ENCODE data around the gene AUTS2. TPM values are rescaled to one million over a fixed set of nuclear protein-coding genes. Genes with fewer than 3 reads are reported as not detected.

The AUTS2 gene
- total and polyA plus RNA-seq, 2 of the 8 experiments (the other 6 are each of a cell fraction or from before 2014, with no cell fraction given) = 25.9 to 101 TPM

DNA sequence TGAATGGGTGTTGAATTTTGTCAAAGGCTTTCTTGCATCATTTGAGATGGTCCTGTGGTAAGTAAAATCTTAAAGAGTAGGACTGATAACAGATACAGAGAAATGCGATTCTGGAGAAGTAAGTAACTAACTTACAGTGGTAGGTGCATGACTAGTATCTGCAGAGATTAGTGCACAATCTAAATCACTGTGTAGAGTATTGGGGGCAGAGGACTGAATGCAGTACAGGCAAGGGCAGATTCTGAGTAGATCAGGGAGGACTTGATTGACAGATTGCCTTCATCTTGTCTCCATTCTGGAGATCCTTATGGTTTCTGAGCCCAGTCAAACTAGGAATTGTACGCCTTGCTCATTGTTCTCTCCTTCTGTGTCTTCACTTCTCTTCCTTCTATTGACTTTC lies 736.0 kb downstream of the AUTS2 start:
- CTCF ChIA-PET (ENCODE audit: partially characterized antibody) = no interaction called here
- WGBS, 2 experiments (ENCODE audit: extremely low coverage in 1 of 2, insufficient coverage in 1 of 2, insufficient read length in 1 of 2, insufficient replicate concordance in 2 of 2, low coverage in 1 of 2, low lambda C conversion rate in 2 of 2, missing lambda C conversion rate in 1 of 2) = 88% methylated on average over 2 of the region's 2 CpGs; no CpG with 5 or more reads in 1 of the 2 experiments
- no peak overlapping the region for H3K56ac ChIP-seq (replicated peaks; ENCODE audit: insufficient read length, low read depth, low read length)
- H3K4me3 ChIP-seq (ENCODE audit: extremely low read depth in 1 of 4, insufficient read depth in 2 of 4, low read depth in 3 of 4, low read length in 4 of 4) = no peak overlapping the region
- no peak overlapping the region for H3K4ac ChIP-seq (replicated peaks; ENCODE audit: insufficient read length, low read depth, low read length)
- H3K36me3 ChIP-seq (ENCODE audit: control insufficient read depth in 2 of 4, insufficient read depth in 4 of 4, low read length in 3 of 4) = no peaks in the 10 kb centered on the region
- H3K79me1 ChIP-seq (ENCODE audit: low read depth, low read length) = no peaks in the 10 kb centered on the region
- H3K23me2 ChIP-seq (ENCODE audit: low read depth, low read length) = no peaks in the 10 kb centered on the region
- no peak overlapping the region for H2BK120ac ChIP-seq (replicated peaks; ENCODE audit: low read depth, low read length)
- no peak overlapping the region for H3K23ac ChIP-seq (ENCODE audit: insufficient read length)
- no peak overlapping the region for H2BK15ac ChIP-seq (ENCODE audit: low read length)
- FAIRE-seq (no peak), DNase-seq (ENCODE audit: low read depth in 1 of 2, low spot score in 2 of 2) (no peak)
- no peak overlapping the region for H4K5ac ChIP-seq (ENCODE audit: insufficient read length, low read depth, low read length)
- POLR2A ChIA-PET (ENCODE audit: partially characterized antibody) = no interaction called here
- no peaks in the 10 kb centered on the region for H3K9me3 ChIP-seq (ENCODE audit: insufficient read depth in 2 of 2, low read depth in 1 of 2, low read length in 1 of 2)
- no peak overlapping the region for H3K27ac ChIP-seq (ENCODE audit: low read depth, low read length)
- no peak overlapping the region for H3K4me2 ChIP-seq (ENCODE audit: insufficient read depth in 1 of 2, low read depth in 2 of 2, low read length in 2 of 2)
- no peak overlapping the region for H2AFZ ChIP-seq (ENCODE audit: low read length)
- no peak overlapping the region for H2BK12ac ChIP-seq (ENCODE audit: low read depth, low read length)
- no peaks in the 10 kb centered on the region for H3K4me1 ChIP-seq (replicated peaks in 1 of 4; ENCODE audit: control insufficient read depth in 3 of 4, insufficient read depth in 4 of 4, low read length in 3 of 4)
- H3K14ac ChIP-seq (ENCODE audit: insufficient read length) = no peak overlapping the region
- no peak overlapping the region for H2BK5ac ChIP-seq (ENCODE audit: low read depth, low read length)
- no peak overlapping the region for H2BK20ac ChIP-seq (ENCODE audit: low read length)
- H3K18ac ChIP-seq (ENCODE audit: extremely low read depth, low read length) = no peak overlapping the region
- H2AK5ac ChIP-seq (ENCODE audit: low read depth, low read length) = no peak overlapping the region
- H3K79me2 ChIP-seq (ENCODE audit: control insufficient read depth in 1 of 2, insufficient read depth in 2 of 2, low read length in 2 of 2) = no peaks in the 10 kb centered on the region
- no peaks in the 10 kb centered on the region for H3K27me3 ChIP-seq (replicated peaks in 1 of 4; ENCODE audit: control insufficient read depth in 3 of 4, extremely low read depth in 1 of 4, insufficient read depth in 3 of 4, low read length in 3 of 4)
- H4K91ac ChIP-seq (replicated peaks; ENCODE audit: insufficient read length, low read length) = no peak overlapping the region
- H4K8ac ChIP-seq (ENCODE audit: extremely low read depth, insufficient read depth, low read length) = no peak overlapping the region
- no peaks in the 10 kb centered on the region for H4K20me1 ChIP-seq (replicated peaks in 1 of 2; ENCODE audit: control insufficient read depth in 1 of 2, insufficient read depth in 2 of 2, low read length in 2 of 2)
- TF ChIP-seq MAFK (IDR thresholded peaks at IDR 0.05; ENCODE audit: low read depth, low read length) (no peak), CREB1 (IDR thresholded peaks at IDR 0.05) (no peak), SIN3A (conservative IDR thresholded peaks at IDR 0.05 in 1 of 2, IDR thresholded peaks at IDR 0.05 in 1 of 2; ENCODE audit: low read depth in 1 of 2, low read length in 2 of 2) (no peak), SUZ12 (IDR thresholded peaks at IDR 0.05; ENCODE audit: low read length) (no peak), HDAC6 (IDR thresholded peaks at IDR 0.05; ENCODE audit: low read depth, low read length) (no peak), RAD21 (IDR thresholded peaks at IDR 0.05 in 1 of 2, conservative IDR thresholded peaks at IDR 0.05 in 1 of 2; ENCODE audit: low read depth in 2 of 2, low read length in 2 of 2) (no peak)
- no peak overlapping the region for H3K9ac ChIP-seq (replicated peaks in 1 of 4; ENCODE audit: extremely low read depth in 1 of 4, low read depth in 3 of 4, low read length in 3 of 4)
